ENCODE results near the gene FHL2. TPM values are rescaled to one million over a fixed set of nuclear protein-coding genes. Genes with fewer than 3 reads are reported as not detected.
A peak's percentile ranks its signal among the peaks of the same experiment; 100 is the strongest.

The FHL2 gene
- total RNA-seq, 1 experiment from 2014 or later = 56.4 TPM

DNA sequence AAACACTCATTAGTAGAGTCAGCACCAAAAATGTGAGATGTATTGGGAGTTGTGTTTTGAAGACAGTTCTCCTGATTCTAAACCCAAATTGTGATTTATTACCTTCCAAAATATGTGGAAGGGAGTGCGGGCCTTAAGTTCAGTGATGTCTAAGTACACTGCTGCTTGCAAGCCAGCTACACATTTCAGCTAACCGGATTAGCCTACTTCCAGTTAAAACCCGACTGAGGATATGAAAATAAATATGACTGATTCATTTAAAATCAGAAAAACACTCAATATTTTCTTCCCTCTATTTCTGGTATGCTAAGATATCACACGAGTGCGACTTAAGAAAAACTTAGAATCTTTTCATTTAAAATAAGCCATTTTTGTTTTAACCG lies 907 bp downstream of the FHL2 start:
- DNase-seq (ENCODE audit: low spot score) = peak; percentile 55

- DNase-seq (ENCODE audit: low spot score) = peak; percentile 61
Observed at GRCh38 chr2:105397025-105397722, 1.7 kb downstream of the FHL2 start.

GRCh38 chr2:105396254-105397024 lies 2.4 kb downstream of the FHL2 start:
- peak; percentile 80 for DNase-seq (ENCODE audit: low spot score)

DNA sequence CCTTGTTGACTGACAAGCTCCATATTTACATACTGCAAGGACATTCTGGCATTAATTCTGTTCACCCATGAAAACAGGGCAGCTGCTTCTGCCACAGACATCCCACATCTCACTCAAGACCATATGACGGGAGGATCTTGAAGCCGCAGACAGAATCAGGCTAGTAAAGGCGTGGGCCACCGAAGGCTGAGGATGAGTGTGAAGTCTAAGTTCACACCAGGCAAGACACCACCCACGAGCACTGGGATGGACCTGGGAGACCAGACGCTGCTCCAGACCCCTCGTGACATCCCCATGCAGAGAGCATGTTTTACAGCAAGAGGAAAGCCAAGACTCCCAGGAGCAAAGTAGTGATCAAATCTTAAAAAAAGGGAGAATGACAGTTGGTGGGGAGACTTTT lies 3.2 kb downstream of the FHL2 start:
- no peak for DNase-seq (ENCODE audit: low spot score)

GRCh38 chr2:105394951-105395611 lies 3.8 kb downstream of the FHL2 start:
- DNase-seq (ENCODE audit: low spot score) = no peak

DNA sequence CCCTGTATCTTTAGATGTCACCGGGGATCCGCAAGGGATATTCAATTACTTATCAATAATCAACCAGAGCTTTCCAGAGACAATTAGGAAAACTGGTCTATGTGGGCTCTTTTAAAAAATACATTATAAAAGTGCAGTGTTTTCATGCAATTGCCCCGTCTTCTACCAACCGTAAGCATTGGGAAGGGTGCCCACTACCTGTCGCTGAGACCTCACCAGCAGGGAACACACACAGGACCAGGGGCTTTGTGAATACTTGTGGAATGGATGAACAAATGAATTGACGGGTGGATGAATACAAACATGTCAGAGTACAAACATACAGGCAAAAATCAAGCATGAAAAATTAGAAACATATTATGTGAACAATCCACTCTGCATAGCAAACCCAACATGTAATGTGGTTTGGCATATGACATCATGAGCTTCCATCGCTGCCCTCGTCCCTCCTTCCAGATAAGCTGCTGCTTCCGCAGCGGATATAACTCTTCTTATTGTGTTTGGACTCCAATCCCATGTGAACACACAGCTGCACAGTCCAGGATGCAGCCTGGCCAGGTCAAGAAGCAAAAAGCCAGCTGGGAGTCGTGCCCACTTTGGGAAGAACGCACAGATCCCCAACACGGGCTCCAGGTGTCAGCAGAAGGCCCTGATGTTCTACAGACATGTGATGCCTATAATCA lies 5.3 kb downstream of the FHL2 start:
- no peak for DNase-seq (ENCODE audit: low spot score)

- no peak for DNase-seq (ENCODE audit: low spot score)
Observed at GRCh38 chr2:105391763-105392662, 6.8 kb downstream of the FHL2 start.

DNA sequence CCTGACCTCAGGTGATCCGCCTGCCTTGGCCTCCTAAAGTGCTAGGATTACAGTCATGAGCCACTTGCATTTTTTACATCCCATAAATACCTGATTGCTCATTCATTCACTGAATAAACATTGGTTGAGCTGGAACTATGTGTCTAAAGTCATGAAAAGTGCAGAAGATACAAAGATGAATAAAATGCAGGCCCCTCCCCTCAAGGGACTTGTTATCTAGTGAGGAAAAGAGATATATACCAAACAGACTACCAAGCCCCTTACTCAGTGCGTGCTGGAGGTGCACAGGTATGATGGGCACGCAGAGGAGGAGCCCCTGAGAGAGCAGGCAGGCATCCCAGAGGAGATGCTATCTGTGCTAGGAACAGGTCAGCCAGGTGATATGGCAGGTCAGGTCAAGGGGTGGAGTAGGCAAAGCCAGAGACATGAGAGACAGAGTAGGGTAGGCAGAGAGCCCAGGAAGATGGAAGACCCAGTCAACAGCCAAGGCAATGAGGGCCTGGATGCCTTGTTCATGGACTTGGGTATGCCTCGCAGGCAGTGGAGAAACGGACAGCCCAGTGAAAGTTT lies 7.7 kb downstream of the FHL2 start:
- no peak for DNase-seq (ENCODE audit: low spot score)

DNA sequence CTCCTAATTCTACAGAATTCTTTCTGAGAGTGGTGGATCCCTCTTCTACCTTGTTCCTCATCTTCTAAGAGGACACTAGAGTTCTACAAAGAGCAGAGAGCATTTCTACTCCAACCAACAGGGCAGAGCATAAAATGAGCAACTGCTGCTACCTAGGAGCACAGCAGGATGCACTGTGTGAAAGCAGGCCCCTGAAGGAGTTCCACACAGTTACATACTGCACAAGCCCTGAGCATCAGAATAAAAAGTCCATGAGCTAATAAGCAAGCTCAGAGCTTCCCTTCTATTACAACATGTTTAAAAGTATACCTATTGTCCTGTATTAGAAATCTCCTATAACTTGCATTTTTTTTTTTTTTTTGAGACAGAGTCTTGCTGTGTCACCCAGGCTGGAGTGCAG lies 8.4 kb downstream of the FHL2 start:
- no peak for DNase-seq (ENCODE audit: low spot score)

- DNase-seq (ENCODE audit: low spot score) = no peak
Observed at GRCh38 chr2:105388971-105389381, 9.9 kb downstream of the FHL2 start.

- no peak for DNase-seq (ENCODE audit: low spot score)
Observed at GRCh38 chr2:105387225-105387624, 11.6 kb downstream of the FHL2 start.

DNA sequence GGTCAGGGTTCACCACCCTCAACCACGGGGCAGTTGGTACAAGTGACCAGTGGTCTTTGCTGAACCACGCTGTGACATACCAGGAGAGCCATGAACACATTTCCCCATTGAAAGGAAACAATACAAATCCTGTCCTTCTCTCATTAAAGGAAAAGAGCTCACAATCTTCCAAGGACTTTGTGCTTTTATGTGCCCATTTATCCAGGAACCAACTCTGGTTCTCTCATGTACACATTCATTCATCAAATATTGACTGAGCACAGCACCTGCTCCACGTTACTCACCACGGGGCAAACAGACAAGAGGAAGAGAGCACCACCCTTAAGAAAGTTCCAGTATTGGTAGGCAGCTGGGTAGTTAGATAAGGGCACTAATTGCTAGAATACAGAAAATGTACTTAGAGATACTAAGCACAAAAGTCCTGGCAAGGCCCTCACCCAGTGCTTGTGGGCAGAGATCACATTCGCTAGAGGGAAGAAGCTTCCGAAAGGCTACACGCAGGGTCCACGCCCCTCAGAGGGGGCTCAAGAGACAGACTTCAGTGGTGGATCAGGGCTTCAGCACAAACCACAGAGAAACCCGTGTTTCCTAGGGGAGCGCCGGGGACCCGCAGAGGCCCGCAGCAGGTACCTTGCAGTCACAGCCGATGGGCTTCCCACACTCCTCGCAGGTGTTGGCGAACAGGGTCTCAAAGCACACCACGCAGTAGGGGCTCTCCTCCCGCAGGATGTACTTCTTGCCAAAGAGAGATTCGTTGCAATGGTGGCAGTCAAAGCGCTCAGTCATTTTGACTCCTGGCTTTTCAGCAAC lies 12.9 kb downstream of the FHL2 start:
- DNase-seq (ENCODE audit: low spot score) = no peak

- no peak for DNase-seq (ENCODE audit: low spot score)
Observed at GRCh38 chr2:105384861-105385260, 14.0 kb downstream of the FHL2 start.

GRCh38 chr2:105384216-105384615 lies 14.6 kb downstream of the FHL2 start:
- no peak for DNase-seq (ENCODE audit: low spot score)

GRCh38 chr2:105383432-105384166 lies 15.3 kb downstream of the FHL2 start:
- DNase-seq (ENCODE audit: low spot score) = no peak

DNA sequence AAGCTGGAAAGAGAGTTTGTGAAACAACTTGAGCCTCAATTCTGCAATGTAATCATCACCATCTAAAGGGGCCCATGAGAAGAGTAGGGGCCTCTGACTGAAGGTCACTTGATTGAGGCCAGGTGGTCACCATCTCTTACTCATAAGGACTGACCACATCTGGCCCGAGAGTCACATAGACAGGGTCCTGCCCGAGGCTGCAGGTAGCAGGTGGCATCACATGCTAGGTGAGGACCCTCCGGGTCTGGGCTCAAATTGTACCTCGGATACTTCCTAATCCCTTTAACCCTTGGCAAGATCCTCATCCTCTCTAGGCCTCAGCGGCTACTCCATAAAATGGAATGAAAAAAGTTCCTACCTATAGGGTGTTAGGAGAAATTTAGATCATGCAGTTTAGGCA lies 16.7 kb downstream of the FHL2 start:
- no peak for DNase-seq (ENCODE audit: low spot score)

DNA sequence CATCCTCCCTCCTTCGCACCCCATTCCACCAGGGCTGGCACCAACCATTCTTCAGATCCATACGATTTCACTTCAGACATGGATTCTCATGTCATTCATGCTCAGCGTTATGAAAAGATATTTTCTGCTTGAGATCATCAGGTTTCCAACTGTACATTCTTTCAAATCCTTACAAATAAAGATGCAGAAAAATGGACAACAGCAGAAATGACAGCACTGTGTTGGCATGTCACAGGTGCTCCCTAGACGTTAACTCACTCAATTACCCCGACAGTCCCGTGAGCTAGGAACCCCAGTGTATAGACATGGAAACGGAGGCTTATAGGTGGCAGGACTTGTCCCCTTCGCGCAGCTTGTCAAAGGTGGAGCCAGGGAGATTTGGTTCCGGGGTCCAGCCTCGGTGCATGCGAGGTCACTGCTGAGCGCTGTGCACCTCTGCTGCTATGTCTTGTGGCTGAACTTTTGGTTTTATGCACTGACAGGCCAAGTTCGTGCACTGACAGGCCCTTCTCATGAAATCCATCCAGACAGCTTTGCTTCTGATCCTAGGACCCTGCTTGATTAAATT lies 17.7 kb downstream of the FHL2 start:
- DNase-seq (ENCODE audit: low spot score) = no peak

GRCh38 chr2:105380432-105381100 lies 18.3 kb downstream of the FHL2 start:
- no peak for DNase-seq (ENCODE audit: low spot score)
